GM18909 (cell line): ENCODE data around the gene SEMA5B.

Experiments used
- ATAC-seq: cut with Tn5 transposase; IDR thresholded peaks from one replicate; pipeline ENCODE4 v1.9.1; 2021; ENCODE audit warnings: mild to moderate bottlenecking; ENCODE audit not compliant: unreplicated experiment, poor library complexity

Gene SEMA5B

GRCh38 chr3:122948408-122948807 is 79.2 kb downstream of the SEMA5B start:
- no peak for ATAC-seq

DNA sequence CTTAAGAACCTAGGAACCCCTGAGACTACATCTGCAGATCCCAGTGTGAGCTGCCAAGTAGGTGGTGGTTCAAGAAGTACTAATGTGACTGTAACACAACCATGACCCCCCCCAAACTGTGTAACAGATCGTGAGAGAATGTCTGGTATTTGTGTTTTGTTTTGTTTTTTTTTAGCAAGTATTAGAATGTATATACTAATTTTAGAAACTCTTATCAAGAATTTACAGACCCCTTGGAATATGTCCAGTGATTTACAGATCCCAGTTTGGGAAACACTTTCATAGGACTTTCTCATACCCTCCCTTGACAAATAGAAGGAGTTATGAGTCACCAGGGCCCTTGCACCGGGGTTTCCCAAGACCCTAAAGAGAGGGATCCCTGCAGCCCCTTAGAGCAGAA is 79.8 kb downstream of the SEMA5B start:
- ATAC-seq, result no peak

- no peak for ATAC-seq
Observed at GRCh38 chr3:122947196-122947595, 80.4 kb downstream of the SEMA5B start.

DNA sequence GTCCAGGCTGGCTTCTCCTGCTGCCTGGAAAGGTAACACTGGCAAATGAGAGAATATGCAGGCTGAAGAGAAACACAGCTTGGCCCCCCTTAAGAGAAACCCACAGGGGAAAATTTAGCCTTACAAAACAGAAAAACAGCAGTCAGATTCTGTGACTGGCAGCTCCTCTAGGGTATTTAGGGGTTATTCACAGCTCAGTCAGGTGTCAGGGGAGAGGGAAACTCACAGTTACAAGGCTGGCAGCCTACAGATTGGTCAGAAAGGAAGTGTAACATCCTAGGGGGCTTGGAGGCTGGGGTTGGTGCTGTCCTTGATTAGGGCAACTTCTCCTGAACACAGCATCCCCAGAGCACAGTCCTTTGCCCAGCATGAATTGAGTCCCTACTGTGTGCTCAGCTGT is 81.4 kb downstream of the SEMA5B start:
- ATAC-seq, result no peak

- no peak for ATAC-seq
Observed at GRCh38 chr3:122945230-122945629, 82.3 kb downstream of the SEMA5B start.

DNA sequence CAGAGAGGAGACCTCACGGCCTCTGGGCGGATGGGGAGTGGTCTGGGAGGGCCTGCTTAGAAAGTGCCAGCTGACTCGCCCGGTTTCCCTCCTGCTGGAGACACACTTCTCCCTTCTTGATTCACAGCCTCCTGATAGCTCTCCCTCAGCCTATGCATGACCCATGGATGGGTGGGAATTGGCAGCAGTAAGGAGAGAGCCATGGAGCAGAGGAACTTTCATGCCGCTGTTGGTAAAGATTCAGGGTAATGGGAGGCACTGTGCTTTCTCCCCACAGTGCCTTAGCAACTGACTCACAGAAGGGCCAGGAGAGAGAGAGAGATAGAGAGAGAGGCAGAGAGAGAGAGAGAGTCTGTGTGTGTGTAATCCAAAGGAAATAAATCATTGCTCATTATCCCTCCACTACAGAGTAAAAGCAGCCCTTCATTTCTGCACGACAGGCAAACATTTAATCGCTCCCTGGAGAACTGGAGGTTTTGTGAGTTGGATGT is 82.8 kb downstream of the SEMA5B start:
- ATAC-seq, result no peak

- no peak for ATAC-seq
Observed at GRCh38 chr3:122943828-122944190, 83.8 kb downstream of the SEMA5B start.

DNA sequence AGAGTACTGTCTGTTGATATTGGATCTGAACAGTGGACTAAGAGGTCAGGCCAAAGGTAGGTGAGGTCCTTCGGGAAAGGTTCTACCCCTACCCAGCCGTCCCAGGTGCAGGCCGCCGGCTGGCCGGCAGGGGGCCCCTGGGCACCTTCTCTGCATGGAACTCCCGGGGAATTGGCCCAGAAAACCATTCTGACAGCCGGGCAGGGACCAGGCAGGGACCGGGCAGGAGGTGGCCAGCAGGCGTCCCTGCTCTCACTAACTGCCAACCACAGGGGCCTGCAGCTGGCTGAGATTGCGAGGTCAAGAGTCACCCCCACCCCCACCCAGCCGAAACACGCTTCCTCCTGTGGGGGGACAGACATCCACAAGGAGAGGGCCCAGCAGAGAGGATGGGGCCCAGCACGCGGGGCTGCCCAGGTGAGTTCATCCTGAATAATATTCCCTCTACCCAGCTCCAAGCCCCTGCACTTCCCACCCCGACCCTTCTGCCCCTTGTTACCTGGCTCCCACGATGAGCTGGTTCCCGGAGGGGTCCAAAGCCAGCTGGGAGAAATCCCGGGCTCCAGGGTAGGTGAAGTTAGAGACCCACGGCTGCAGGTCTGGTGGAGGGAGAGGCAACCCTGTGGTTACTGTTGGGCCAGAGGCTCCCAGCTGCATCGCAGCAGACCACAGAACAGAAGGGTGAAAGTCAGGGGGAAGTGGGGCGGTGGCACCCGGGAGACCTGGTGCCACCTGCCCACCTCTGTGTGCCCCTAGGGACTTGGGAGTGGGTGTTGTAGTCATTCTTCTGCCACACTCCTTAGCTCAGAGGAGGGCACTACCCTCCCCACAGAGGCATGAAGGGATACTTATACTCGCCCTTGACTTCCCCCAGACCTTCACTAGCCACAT is 84.4 kb downstream of the SEMA5B start:
- ATAC-seq, result no peak

DNA sequence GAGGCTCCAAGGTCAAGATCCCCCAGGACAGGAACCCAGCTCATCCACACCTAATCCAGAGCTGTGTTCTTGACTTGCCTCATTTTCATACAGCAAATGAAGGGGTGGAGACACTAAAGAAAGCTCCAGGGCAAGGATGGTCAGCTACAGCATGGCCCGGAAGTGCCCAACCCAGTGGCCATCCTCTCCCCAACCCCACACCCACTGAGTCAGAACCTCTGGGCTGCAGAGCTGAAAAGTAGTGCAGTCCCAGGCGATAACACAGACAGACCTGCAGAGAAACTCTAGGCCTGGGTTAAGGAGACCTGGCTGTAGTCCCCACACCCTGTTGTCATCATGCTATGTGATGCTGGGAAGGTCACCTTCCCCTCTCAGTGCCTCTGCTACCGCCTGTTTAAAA is 85.3 kb downstream of the SEMA5B start:
- ATAC-seq, result no peak

DNA sequence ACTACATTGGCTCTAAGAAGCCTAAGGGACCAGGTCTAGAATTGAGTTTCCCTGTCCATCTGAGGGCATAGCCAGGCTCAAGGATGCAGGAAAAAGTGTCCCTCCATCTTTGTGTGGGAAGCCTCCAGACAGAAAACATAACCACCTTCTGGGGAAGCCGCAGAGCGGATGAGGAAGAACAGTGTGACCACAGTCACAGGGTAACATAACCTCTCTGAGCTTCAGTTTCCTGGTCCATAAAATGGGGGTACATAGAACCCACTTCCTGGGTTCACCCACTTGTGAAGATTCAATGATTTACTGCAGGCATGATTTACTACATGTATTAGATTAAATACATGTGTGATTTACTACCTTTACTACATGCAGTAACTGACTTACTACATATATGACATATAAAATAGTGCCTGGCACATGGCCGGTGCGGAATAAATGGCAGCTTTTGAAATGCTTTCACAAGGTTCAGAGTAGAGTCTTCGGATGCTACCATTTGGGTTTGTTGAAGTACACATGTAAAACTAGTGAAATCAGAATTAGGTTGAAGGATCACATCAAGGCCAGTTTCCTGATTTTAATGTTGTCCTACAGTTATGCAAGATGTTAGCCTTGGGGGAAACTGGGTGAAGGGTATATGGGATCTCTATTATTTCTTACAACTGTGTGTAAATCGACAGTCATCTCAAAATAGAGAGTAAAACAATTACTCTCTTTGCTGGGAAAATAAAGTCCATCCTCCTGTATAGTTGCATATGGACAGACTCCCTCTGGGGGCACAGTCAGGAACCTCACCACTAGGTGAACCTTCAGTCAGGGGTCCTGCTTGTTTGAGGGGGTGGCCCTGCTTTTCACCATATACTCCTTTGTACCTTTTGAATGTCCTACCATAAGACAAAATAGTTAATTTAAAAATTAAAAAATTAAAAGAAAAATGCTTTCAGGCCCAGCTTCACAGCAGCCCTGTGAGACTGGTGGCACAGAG is 86.0 kb downstream of the SEMA5B start:
- ATAC-seq, result no peak

DNA sequence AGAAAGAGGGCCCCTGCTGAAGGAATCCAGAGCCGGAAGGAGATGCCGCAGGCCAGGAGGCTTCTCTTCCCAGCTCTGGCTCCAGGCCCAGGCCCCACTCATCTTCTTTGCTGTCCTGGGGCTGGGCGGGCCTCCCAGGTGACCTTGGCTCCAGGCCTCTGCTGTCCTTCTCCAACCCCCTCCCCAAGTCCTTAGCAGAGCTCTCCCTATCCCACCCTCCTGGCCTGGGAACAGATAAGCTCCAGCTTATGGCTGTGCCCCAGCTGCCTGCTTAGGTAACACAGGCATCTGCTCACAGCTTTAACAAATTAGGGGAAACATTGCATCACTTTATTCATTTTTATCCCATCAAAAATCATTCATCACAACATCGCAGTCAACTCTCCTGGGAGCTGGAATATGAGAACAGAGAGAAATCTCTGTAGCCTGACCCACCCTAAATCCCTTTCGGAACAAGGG is 86.9 kb downstream of the SEMA5B start:
- ATAC-seq, result no peak

DNA sequence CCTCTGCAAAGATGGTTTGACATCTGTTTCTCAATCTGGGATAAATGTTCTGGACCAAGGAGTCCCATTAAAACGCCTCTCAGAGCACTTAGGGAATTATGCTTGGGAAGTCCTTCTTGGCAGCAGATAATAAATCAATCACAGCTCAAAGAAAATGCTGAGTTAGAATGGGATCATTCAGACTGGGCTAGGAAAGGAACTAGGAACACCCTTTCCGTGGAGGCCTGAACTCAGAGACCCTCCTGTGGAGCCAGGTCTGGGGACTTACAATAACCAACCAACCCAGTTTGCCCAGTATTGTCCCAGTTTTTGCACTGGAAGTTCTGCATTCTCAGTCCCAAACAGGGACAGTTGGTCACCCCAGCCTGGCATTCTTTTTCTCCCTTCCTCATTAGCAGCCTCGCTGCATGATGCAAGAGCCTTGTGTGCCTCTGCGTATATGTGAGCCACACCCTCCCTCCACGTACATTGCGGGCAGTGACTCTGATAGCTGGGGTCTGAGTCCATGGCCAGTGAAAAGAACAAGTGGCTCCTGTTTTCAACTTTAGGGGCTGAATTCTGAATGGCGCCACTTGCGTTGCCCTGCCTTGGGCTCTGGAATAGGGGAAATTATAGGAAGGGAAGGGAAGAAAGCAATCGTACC is 88.7 kb downstream of the SEMA5B start:
- ATAC-seq, result no peak

GRCh38 chr3:122937745-122938144 is 89.8 kb downstream of the SEMA5B start:
- no peak for ATAC-seq

DNA sequence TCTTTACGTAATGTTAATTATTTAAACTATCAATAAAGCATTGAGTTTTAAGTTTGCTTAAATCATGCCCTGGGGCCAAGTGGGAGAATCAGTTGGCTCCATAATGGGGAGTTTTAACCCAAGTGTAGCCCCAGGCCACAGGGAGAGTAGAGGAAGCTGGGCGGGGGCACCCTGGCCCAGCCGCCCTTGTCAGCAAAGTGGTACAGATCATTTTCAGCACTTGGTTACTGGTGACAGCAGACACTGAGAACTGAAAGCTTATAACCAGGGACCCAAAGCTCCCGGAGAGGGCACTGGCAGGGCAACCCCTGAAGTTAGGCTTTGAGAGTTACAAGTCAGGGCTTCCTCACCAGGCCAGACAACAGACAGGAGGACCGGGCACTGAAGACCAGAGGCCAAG is 90.6 kb downstream of the SEMA5B start:
- no peak for ATAC-seq

DNA sequence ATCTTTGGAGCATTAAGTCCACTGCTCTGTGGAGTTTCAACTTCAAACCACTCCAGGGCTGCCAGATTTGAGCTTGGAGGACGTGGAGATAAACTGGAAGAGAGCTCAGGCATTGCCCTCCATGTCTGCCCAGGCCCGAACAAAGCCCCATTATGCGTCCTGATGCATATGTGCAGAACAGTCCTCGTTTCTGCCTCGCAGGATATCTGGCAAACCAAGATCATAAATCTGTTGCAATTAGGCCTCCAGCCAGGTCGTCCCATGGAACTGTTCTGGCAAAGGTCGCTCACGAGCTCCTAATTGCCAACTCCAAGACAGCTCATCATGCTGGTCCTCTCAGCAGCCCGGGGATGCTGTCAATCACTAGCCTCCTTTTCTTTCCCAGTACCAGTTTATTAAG is 91.2 kb downstream of the SEMA5B start:
- no peak for ATAC-seq

GRCh38 chr3:122934251-122934650 is 93.3 kb downstream of the SEMA5B start:
- no peak for ATAC-seq

- no peak for ATAC-seq
Observed at GRCh38 chr3:122932251-122932967, 95.2 kb downstream of the SEMA5B start.

DNA sequence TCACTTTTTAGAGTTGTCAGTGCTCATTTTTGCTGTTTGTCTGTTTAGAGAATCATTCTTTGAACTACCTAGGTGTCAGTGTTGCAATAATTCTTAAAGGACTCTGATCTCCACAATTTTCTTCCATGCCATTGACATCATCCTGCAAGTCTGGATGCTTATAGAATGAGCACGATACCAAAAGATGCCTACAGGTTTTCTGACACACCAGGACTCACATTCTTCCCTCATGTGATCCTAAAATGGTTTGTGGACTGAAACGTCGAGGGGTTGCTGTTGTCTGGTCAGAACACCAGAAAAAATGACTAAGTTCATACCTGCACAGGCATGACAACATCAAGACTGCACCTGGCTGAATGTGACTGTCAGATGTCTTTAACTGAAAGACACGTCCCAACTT is 95.9 kb downstream of the SEMA5B start:
- ATAC-seq, result no peak

DNA sequence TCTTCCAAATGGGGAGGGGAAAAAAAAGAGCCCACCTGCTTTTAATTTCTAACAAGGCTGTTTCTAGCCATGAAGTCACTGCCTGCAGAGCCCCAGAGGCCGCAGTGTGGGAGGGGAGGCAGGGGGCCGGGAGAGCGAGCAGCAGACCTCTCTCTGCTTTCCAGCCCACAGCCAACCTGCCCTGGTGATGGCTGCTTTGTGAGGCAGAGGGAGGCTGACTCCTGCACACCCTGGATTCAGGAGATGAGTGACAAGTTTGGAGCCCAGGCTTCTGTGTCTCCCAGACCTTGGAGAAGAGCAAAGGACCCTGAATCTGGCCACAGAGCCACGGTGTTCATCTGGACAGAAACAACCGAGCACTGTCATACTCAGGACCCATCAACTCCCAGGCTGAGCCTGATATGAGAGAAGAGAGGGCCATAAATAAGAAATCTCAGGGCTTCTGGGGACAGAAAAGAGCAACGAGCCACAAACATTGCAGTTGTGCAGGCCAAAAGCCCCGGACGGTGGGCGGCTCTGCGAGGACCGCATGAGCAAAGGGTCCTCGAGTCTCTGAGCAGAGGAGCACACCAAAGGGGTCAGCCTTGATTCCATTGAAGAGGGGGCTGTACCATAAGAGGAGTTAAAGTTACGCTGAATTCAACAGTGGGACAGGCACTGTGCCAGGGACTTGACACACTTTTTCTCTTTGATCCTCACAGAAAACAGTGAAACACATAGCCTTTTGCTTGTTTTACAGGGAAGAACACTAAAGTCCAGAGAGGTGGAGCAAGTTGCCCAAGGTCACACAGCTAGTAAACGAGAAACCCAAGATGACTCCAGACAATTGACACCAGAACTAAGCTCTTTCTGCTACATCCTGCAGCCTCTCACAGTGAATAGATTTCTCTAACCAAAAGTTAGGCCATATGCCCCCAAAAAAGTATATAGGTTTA is 97.2 kb downstream of the SEMA5B start:
- no peak for ATAC-seq
